Muscle layer of duodenum (tissue), 2 donors: ENCODE results near the gene CSK.

Experiments used
- H3K27ac ChIP-seq: one replicate; pipeline ENCODE4 v1.7.0; 2013; ENCODE audit warnings: mild to moderate bottlenecking, low read length
- H3K27me3 ChIP-seq: one replicate; pipeline ENCODE4 v1.7.0; 2013; ENCODE audit warnings: low read depth, mild to moderate bottlenecking, control low read depth, low read length
- H3K36me3 ChIP-seq, 2 donors: one replicate each; pipeline ENCODE4 v1.7.0; 2013; ENCODE audit warnings: low read length in 2 of 2, control low read depth in 1 of 2, mild to moderate bottlenecking in 1 of 2; ENCODE audit not compliant: insufficient read depth in 2 of 2, control insufficient read depth in 1 of 2
- H3K4me1 ChIP-seq, 2 donors: one replicate each; pipeline ENCODE4 v1.7.0; 2013; ENCODE audit warnings: low read length in 2 of 2, mild to moderate bottlenecking in 2 of 2, control low read depth in 1 of 2, moderate library complexity in 1 of 2; ENCODE audit not compliant: insufficient read depth in 2 of 2, control insufficient read depth in 1 of 2
- H3K4me3 ChIP-seq, 2 donors: one replicate each; pipeline ENCODE4 v1.7.0; 2013; ENCODE audit warnings: low read length in 2 of 2, low read depth in 1 of 2, mild to moderate bottlenecking in 1 of 2
- H3K9me3 ChIP-seq, 2 donors: one replicate each; pipeline ENCODE4 v1.7.0; 2013; ENCODE audit warnings: low read length in 2 of 2, control low read depth in 1 of 2, mild to moderate bottlenecking in 1 of 2; ENCODE audit not compliant: control insufficient read depth in 1 of 2
- donor health status: healthy.

Gene CSK

GRCh38 chr15:74808840-74809229 is 27.0 kb downstream of the CSK start:
- Histone ChIP-seq H3K9me3 (no peaks in the 10 kb centered on the region), H3K36me3 (peaks cover 0 to 5% of the 10 kb centered on the region in 2 donors), H3K4me3 (no peak overlapping the region), H3K4me1 (no peaks in the 10 kb centered on the region), H3K27me3 (no peaks in the 10 kb centered on the region), H3K27ac (no peak overlapping the region)

GRCh38 chr15:74809242-74809641 is 27.4 kb downstream of the CSK start:
- Histone ChIP-seq H3K27ac (no peak overlapping the region), H3K4me3 (no peak overlapping the region), H3K27me3 (no peaks in the 10 kb centered on the region), H3K9me3 (no peaks in the 10 kb centered on the region), H3K4me1 (no peaks in the 10 kb centered on the region), H3K36me3 (peaks cover 0 to under 1% of the 10 kb centered on the region in 2 donors)

- no peaks in the 10 kb centered on the region for H3K27me3 ChIP-seq
- H3K4me3 ChIP-seq, result no peak overlapping the region
- H3K4me1 ChIP-seq, result peaks cover 0 to 2% of the 10 kb centered on the region in 2 donors
- no peaks in the 10 kb centered on the region for H3K36me3 ChIP-seq
- H3K27ac ChIP-seq, result no peak overlapping the region
- no peaks in the 10 kb centered on the region for H3K9me3 ChIP-seq
Measured at GRCh38 chr15:74809956-74810355, 28.1 kb downstream of the CSK start.

GRCh38 chr15:74812533-74812932 is 30.7 kb downstream of the CSK start, which contains the start of gene LMAN1L:
LMAN1L (plus strand) TSS chr15:74812835; CDS start chr15:74812855, 20 bp downstream.
- no peak within 1 kb of the TSS for H3K27ac ChIP-seq
- no peaks in the 10 kb centered on the region for H3K9me3 ChIP-seq
- peaks cover 0 to 5% of the 10 kb centered on the region in 2 donors for H3K4me1 ChIP-seq
- no peak within 1 kb of the TSS for H3K4me3 ChIP-seq
- H3K27me3 ChIP-seq, result no peaks in the 10 kb centered on the region
- no peaks in the 10 kb centered on the region for H3K36me3 ChIP-seq

- Histone ChIP-seq H3K27ac (no peak overlapping the region), H3K36me3 (no peaks in the 10 kb centered on the region), H3K27me3 (no peaks in the 10 kb centered on the region), H3K4me3 (no peak overlapping the region), H3K4me1 (peaks cover 0 to 5% of the 10 kb centered on the region in 2 donors), H3K9me3 (no peaks in the 10 kb centered on the region)
Measured at GRCh38 chr15:74815121-74815934, 33.4 kb downstream of the CSK start.

GRCh38 chr15:74815961-74816360 is 34.1 kb downstream of the CSK start:
- H3K36me3 ChIP-seq, result no peaks in the 10 kb centered on the region
- H3K27ac ChIP-seq, result no peak overlapping the region
- no peaks in the 10 kb centered on the region for H3K9me3 ChIP-seq
- H3K27me3 ChIP-seq, result no peaks in the 10 kb centered on the region
- no peak overlapping the region for H3K4me3 ChIP-seq
- peaks cover 0 to 5% of the 10 kb centered on the region in 2 donors for H3K4me1 ChIP-seq

GRCh38 chr15:74816624-74817369 is 34.9 kb downstream of the CSK start:
- H3K4me3 ChIP-seq, result no peak overlapping the region
- H3K9me3 ChIP-seq, result no peaks in the 10 kb centered on the region
- H3K27ac ChIP-seq, result no peak overlapping the region
- H3K27me3 ChIP-seq, result no peaks in the 10 kb centered on the region
- peaks cover 0 to 5% of the 10 kb centered on the region in 2 donors for H3K4me1 ChIP-seq
- H3K36me3 ChIP-seq, result no peaks in the 10 kb centered on the region

GRCh38 chr15:74817370-74817737 is 35.5 kb downstream of the CSK start:
- Histone ChIP-seq H3K4me1 (peaks cover 0 to 5% of the 10 kb centered on the region in 2 donors), H3K27me3 (no peaks in the 10 kb centered on the region), H3K27ac (no peak overlapping the region), H3K36me3 (no peaks in the 10 kb centered on the region), H3K4me3 (no peak overlapping the region), H3K9me3 (no peaks in the 10 kb centered on the region)

- H3K9me3 ChIP-seq, result no peaks in the 10 kb centered on the region
- no peaks in the 10 kb centered on the region for H3K36me3 ChIP-seq
- no peaks in the 10 kb centered on the region for H3K27me3 ChIP-seq
- H3K4me1 ChIP-seq, result peaks cover 0 to 3% of the 10 kb centered on the region in 2 donors
- no peak overlapping the region for H3K27ac ChIP-seq
- no peak overlapping the region for H3K4me3 ChIP-seq
Measured at GRCh38 chr15:74820056-74820455, 38.2 kb downstream of the CSK start.

- H3K36me3 ChIP-seq, result no peaks in the 10 kb centered on the region
- H3K27ac ChIP-seq, result no peak overlapping the region
- H3K9me3 ChIP-seq, result no peaks in the 10 kb centered on the region
- H3K4me3 ChIP-seq, result no peak overlapping the region
- H3K27me3 ChIP-seq, result no peaks in the 10 kb centered on the region
- H3K4me1 ChIP-seq, result peaks cover 0 to 2% of the 10 kb centered on the region in 2 donors
Measured at GRCh38 chr15:74821091-74821789, 39.4 kb downstream of the CSK start.

- Histone ChIP-seq H3K9me3 (no peaks in the 10 kb centered on the region), H3K4me1 (peaks cover 0 to 5% of the 10 kb centered on the region in 2 donors), H3K4me3 (no peak overlapping the region), H3K27me3 (peaks cover under 1% of the 10 kb centered on the region), H3K27ac (no peak overlapping the region), H3K36me3 (no peaks in the 10 kb centered on the region)
Measured at GRCh38 chr15:74821790-74822158, 39.9 kb downstream of the CSK start.
